A204.1 (cell line): Measurements from ENCODE around the gene OR2T6.
"Not testable (repeated sequence)": the region's sequence is repeated elsewhere in the genome, so short reads cannot be mapped to it uniquely, and the experiment has no call there.

Source experiments
- FAIRE-seq: peaks from 2 replicates; lab custom pipeline; 2012; peaks lifted over from hg19 to GRCh38; lab: Jason Lieb, UNC

OR2T6 gene

DNA sequence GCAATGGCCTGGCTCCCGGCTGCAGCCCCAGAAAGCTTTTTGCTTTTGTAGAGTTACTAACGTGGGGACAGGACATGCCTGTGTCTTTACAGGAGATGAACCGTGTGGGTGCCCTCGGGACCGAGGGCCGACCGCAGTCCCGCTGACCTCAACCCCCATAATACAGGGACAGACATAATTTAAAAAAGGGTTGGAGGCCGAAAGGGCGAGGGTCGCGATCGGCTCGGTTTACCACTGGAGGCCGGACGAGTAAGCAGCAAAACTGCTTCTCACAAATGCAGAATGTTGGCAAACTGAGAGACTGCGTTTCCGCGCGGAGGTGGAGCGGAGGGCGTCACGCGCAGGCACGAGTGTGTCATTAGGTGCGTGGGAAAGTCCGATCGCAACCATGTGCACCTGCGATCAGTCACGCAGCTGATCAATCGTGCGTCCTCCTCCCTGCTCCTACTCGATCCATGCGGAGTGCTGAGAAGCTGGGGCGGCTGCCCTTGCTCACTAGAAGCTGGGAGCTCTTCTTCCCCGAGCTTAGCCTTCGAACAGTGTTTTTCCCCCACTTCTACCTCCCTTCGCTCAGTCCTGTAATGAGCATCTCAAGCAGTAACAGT lies 58.4 kb downstream of the OR2T6 start:
- not testable (repeated sequence) for FAIRE-seq

DNA sequence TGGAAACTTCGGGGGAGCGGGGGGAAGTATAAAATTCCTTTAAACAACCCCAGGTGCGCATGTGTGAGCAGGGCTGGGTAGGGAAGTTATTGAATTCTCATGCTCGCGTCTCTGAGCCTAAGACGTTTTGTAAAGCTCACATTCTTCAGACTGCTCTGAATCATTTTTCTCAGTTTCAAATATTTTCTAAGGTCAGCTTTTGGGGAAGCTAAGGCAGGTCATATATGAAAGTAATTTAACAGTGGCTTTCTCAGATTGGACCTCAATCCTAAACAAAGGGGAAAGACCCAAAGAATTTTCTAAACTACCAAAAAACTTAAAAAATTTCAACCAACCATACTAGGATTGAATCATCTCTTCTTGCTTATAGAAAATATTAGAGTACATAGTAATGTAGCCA lies 59.4 kb downstream of the OR2T6 start:
- not testable (repeated sequence) for FAIRE-seq

GRCh38 chr1:248436303-248436702 lies 60.8 kb downstream of the OR2T6 start:
- not testable (repeated sequence) for FAIRE-seq

DNA sequence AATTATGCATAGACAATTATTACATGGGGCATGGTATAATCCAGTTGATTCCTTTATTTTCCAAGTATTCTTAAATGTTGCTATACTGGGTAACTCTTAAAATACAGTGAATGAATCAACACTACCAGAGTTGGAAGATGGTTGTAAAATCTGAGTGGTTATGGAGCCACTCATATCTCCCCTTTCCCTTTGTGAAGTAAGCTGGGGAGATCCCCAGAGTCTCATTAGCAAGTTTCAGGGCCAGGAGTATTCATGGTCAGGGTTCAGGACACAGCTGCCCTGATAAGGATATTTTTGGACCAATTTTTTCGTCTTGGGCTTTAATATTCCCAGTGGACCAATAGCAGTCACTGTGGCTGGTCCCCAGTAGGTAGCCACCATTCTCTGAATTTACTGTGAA lies 63.1 kb downstream of the OR2T6 start:
- not testable (repeated sequence) for FAIRE-seq

DNA sequence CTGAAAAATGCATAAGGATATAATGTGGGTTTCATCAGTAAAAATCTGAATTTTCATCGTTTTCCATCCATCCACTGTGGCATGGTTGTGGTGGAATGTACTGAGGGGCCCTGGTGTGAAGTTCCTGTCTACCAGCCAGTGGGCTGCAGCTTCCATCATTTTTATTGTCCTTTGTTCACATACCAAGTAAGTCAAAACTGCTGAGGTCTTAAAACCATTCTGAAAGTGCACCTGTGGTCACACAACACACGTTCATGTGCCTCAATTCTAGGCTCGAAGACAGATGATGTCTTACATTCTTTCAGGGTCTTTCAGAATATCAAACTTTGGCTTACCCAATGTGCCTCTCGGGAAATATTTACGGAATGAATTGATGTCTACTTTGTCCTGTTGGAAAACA lies 63.7 kb downstream of the OR2T6 start:
- FAIRE-seq: not testable (repeated sequence)
